Retinal pigment epithelial cell (primary cell): ENCODE data around the gene P3H2.
A peak's percentile ranks its signal among the peaks of the same experiment; 100 is the strongest.

Experiments
- DNase-seq: peaks from one replicate; pipeline ENCODE4 v3.0.0-alpha.2; 2010; ENCODE audit warnings: low read depth
- H3K4me3 ChIP-seq: 2 replicates; pipeline ENCODE4 v1.5.1; 2011; ENCODE audit warnings: mild to moderate bottlenecking, low read length, control low read depth, moderate library complexity
- TF ChIP-seq, protein P1 (sequence below): conservative IDR thresholded peaks from 2 replicates; pipeline ENCODE4 v1.5.1; 2011; ENCODE audit warnings: low read depth, low read length, control low read depth, inconsistent platforms

P3H2 gene

GRCh38 chr3:189941679-189942078 lies 179.0 kb downstream of the P3H2 start:
- peak; percentile 91 for DNase-seq
- H3K4me3 ChIP-seq: no peak overlapping the region
- TF ChIP-seq, protein P1, sequence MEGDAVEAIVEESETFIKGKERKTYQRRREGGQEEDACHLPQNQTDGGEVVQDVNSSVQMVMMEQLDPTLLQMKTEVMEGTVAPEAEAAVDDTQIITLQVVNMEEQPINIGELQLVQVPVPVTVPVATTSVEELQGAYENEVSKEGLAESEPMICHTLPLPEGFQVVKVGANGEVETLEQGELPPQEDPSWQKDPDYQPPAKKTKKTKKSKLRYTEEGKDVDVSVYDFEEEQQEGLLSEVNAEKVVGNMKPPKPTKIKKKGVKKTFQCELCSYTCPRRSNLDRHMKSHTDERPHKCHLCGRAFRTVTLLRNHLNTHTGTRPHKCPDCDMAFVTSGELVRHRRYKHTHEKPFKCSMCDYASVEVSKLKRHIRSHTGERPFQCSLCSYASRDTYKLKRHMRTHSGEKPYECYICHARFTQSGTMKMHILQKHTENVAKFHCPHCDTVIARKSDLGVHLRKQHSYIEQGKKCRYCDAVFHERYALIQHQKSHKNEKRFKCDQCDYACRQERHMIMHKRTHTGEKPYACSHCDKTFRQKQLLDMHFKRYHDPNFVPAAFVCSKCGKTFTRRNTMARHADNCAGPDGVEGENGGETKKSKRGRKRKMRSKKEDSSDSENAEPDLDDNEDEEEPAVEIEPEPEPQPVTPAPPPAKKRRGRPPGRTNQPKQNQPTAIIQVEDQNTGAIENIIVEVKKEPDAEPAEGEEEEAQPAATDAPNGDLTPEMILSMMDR: no peak

GRCh38 chr3:189941125-189941524 lies 179.6 kb downstream of the P3H2 start:
- no peak overlapping the region for H3K4me3 ChIP-seq
- TF ChIP-seq, protein P1: no peak
- DNase-seq: no peak

- TF ChIP-seq, protein P1: no peak
- peak; percentile 99 for DNase-seq
- H3K4me3 ChIP-seq: no peak overlapping the region
Measured at GRCh38 chr3:189937302-189938127, 183.2 kb downstream of the P3H2 start.

- DNase-seq: no peak
- TF ChIP-seq, protein P1: no peak
- no peak overlapping the region for H3K4me3 ChIP-seq
Measured at GRCh38 chr3:189936201-189936945, 184.3 kb downstream of the P3H2 start.

DNA sequence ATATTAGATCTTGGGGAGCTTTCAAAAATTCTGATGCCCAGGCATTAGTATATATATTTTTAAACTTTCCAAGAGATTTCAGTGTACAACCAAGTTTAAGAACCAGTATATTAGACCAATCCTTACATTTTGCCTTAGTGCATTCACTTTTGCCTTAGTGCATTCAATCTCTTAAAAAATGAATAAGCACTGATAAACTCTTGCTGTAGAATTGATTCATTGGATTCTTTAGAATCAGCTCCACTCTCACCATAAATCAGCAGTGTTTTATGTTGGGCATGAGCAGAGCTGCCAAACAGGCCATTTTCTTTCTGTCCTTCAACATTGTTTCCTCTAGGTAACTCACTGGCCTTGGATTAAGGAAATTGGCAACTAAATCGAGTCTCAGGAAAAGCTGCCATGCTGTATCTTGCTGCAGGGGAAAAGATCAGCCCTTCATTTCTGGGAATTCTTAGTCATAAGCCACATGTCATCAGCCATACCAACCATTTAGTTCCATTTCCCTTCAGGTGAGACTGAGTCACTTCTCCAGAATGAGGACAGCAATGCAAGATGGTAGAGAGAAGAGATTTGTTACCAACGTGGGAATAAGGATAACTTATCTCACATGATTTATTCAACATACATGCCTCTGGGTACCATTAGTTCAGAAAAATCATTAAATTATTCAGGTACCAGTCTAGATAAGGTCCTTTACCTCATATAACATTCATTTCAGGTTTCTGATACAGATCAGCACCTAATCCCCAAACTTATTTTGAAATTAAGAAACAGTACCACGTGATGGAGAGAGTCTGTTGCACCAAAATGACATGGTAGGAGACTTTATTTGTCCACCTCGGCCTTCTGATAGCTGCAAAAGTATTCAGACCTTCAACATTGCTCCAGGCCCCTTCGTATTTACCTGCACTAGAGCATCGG lies 192.5 kb downstream of the P3H2 start:
- TF ChIP-seq, protein P1: no peak
- no peak for DNase-seq

DNA sequence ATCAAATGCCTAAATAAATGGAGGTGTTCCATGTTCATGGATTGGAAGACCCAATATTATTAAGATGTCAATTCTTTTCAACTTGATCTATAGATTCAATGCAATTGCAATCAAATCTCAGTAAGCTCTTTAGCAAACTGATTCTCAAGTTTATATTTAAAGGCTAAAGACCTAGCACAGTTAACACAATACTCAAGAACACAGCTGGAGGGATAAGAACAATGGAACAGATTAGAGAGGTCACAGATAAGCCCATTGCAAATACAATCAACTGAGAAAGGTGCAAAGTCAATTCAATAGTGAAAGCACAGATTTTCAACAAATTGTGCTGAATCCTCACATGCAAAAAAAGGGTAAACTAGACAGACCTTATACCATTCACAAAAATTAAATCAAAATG lies 198.9 kb downstream of the P3H2 start:
- TF ChIP-seq, protein P1: no peak
- no peak for DNase-seq
- no peak overlapping the region for H3K4me3 ChIP-seq

More for the DNA sequence above, 192.5 kb downstream of the P3H2 start:
- no peak overlapping the region for H3K4me3 ChIP-seq
